GM12891 (cell line): ENCODE measurements around the gene DST.

Source experiments
- DNase-seq: peaks from one replicate; pipeline ENCODE4 v3.0.0; 2011; ENCODE audit warnings: low spot score; ENCODE audit not compliant: insufficient read length
- FAIRE-seq: peaks from 2 replicates; lab custom pipeline; 2011; peaks lifted over from hg19 to GRCh38; lab: Jason Lieb, UNC
- PAX5 ChIP-seq: IDR thresholded peaks from 2 replicates; pipeline ENCODE4 v1.6.1; 2011; ENCODE audit warnings: low read length, moderate library complexity, mild to moderate bottlenecking; ENCODE audit not compliant: insufficient read depth, severe bottlenecking
- POLR2A ChIP-seq: IDR thresholded peaks from 2 replicates; pipeline ENCODE4 v1.6.1; 2011; ENCODE audit warnings: low read depth, low read length, control low read depth
- POLR2AphosphoS5 ChIP-seq: IDR thresholded peaks from 2 replicates; pipeline ENCODE4 v1.6.1; 2011; ENCODE audit warnings: low read depth, low read length, control low read depth
- POU2F2 ChIP-seq: IDR thresholded peaks from 2 replicates; pipeline ENCODE4 v1.6.1; 2011; ENCODE audit warnings: low read depth, mild to moderate bottlenecking, control low read depth, low read length, moderate library complexity
- SPI1 ChIP-seq: IDR thresholded peaks from 2 replicates; pipeline ENCODE4 v1.6.1; 2011; ENCODE audit warnings: low read depth, low read length, control low read depth
- TAF1 ChIP-seq: IDR thresholded peaks from 2 replicates; pipeline ENCODE4 v1.6.1; 2011; ENCODE audit warnings: low read depth, low read length, control low read depth

The DST gene

GRCh38 chr6:56521454-56521853 is 121.2 kb downstream of the DST start:
- no peak for TF ChIP-seq POLR2AphosphoS5
- no peak for TF ChIP-seq PAX5
- no peak for TF ChIP-seq POU2F2
- TF ChIP-seq SPI1: no peak
- TF ChIP-seq POLR2A: no peak
- TF ChIP-seq TAF1: no peak
- FAIRE-seq (no peak), DNase-seq (no peak)

GRCh38 chr6:56520218-56520617 is 122.5 kb downstream of the DST start:
- no peak for TF ChIP-seq PAX5
- no peak for TF ChIP-seq SPI1
- TF ChIP-seq TAF1: no peak
- no peak for TF ChIP-seq POU2F2
- TF ChIP-seq POLR2A: no peak
- TF ChIP-seq POLR2AphosphoS5: no peak
- DNase-seq: no peak
- no peak for FAIRE-seq

- TF ChIP-seq PAX5 (no peak), TAF1 (no peak), POLR2A (no peak), POLR2AphosphoS5 (no peak), SPI1 (no peak), POU2F2 (no peak)
- DNase-seq (no peak), FAIRE-seq (no peak)
Measured at GRCh38 chr6:56518995-56519767, 123.5 kb downstream of the DST start.

- DNase-seq (no peak), FAIRE-seq (no peak)
- no peak for TF ChIP-seq TAF1
- TF ChIP-seq SPI1: no peak
- TF ChIP-seq POLR2A: no peak
- TF ChIP-seq POU2F2: no peak
- TF ChIP-seq POLR2AphosphoS5: no peak
- no peak for TF ChIP-seq PAX5
Measured at GRCh38 chr6:56517155-56517745, 125.4 kb downstream of the DST start.

GRCh38 chr6:56516003-56516402 is 126.7 kb downstream of the DST start:
- no peak for TF ChIP-seq POLR2A
- TF ChIP-seq POU2F2: no peak
- FAIRE-seq (no peak), DNase-seq (no peak)

GRCh38 chr6:56515081-56515905 is 127.4 kb downstream of the DST start:
- no peak for FAIRE-seq
- no peak for DNase-seq
- no peak for TF ChIP-seq POU2F2
- TF ChIP-seq POLR2A: no peak
- no peak for TF ChIP-seq POLR2AphosphoS5
- TF ChIP-seq TAF1: no peak
- no peak for TF ChIP-seq PAX5
- TF ChIP-seq SPI1: no peak

GRCh38 chr6:56514395-56514794 is 128.3 kb downstream of the DST start:
- DNase-seq (no peak), FAIRE-seq (no peak)
- TF ChIP-seq POLR2A (no peak), POU2F2 (no peak), TAF1 (no peak), POLR2AphosphoS5 (no peak), SPI1 (no peak), PAX5 (no peak)

- no peak for FAIRE-seq
- TF ChIP-seq PAX5 (no peak), POLR2AphosphoS5 (no peak), POU2F2 (no peak), SPI1 (no peak), POLR2A (no peak), TAF1 (no peak)
- DNase-seq: no peak
Measured at GRCh38 chr6:56513631-56514030, 129.1 kb downstream of the DST start.

- TF ChIP-seq SPI1 (no peak), POLR2AphosphoS5 (no peak), PAX5 (no peak), POLR2A (no peak), TAF1 (no peak), POU2F2 (no peak)
- FAIRE-seq (no peak), DNase-seq (no peak)
Measured at GRCh38 chr6:56511591-56511990, 131.1 kb downstream of the DST start.
